NOMO-1 treated with DMSO at 0.1 percent for 48 hours (cell line): ENCODE data around the gene LSP1.
"Not testable (repeated sequence)": the region's sequence is repeated elsewhere in the genome, so short reads cannot be mapped to it uniquely, and the experiment has no call there.

Source experiments
- DNase-seq: peaks from one replicate; lab custom pipeline; 2025; ENCODE audit not compliant: unreplicated experiment; lab: John Stamatoyannopoulos, UW

The LSP1 gene

DNA sequence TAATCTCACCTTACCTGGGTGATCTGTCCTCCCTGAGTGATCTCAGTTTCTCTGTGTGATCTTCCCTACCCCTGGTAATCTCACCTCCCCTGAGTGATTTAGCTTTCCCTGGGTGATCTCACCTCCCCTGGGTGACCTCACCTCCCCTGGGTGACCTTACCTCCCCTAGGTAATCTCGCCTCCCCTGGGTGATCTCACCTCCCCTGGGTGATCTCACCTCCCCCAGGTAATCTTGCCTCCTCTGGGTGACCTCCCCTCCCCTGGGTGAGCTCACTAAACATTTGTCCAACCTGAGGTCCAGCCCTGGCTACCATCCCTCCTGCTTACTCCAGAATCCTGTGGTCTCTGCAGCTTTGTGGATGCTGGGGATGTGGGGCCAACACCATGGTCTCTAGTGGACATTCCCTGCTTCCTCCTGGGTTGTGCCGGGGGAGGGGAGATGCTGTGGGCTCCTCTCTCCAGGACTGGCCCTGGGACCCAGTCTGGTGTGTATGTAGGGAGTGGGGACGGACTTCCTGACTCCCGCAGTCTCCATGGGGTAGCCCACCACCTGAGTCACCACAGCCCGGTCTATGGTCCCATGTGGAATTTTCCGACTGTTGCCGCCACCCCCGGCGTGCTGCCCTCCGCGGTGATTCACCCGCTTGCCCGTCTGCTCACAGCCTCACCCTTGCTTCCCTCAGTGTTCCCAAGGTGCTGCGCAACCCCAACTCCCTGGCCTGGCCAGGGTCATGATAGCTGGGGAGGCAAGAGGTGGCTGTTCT lies 9.9 kb downstream of the LSP1 start:
- no peak for DNase-seq

DNA sequence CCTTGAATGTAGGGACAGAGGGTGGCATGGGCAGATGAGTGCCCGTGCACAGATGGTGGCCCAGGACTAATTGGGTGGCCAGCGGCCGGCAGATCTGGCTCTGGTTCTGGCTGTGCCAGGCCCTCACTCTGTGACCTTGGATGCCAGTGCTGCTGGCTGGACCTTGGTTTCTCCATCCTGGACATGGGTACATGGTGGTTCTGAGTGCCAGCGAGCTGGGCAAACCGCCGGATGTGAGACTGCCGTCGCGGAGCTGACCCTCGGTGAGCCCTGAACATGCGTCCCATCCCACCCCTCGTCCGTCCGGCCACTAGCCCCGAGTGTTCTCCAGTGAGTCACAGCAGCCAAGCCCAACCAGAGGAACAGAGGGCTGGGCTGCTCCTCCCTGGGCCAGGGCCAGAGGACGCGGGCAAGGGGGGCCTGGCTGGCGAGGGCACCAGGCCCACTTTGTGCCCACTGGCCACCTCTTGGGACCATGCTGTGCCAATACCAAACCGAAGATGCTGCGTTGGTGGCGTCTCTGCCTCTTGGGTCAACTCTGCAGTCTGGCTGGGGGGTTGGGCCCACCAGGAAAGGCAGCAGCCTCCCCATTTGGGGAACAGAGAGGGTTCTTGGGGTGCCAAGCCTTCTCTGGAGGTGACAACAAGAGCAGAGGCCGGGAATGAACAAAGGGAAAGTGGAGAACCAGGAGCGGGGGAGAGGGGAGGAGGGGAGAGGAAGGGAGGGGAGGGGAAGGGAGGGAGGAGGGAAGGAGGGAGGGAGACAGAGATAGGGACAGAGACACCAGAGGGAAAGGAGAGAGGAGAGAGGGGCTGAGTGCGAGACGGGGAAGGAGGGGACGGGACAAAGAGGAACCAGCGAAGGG lies 10.7 kb downstream of the LSP1 start:
- DNase-seq, result no peak

DNA sequence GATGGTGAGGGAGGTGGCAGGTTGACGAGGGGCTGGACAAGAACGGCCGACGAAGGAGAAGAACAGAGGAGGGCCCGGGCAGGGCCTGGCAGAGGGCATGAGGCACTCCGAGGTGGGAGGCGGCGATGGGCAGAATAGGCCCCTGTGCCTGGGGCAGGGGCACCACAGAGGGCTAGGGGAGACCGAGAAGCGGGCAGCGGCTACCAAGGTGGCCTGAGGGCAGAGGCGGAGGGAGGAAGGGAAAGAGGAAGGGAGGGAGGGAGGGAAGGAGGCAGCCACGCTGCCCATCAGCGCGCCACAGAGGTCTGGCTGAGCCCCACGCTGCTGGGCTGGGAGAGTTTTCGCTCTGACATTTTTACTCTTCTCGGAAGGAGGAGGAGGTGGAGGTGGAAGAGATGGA lies 11.3 kb downstream of the LSP1 start:
- DNase-seq, result no peak

DNA sequence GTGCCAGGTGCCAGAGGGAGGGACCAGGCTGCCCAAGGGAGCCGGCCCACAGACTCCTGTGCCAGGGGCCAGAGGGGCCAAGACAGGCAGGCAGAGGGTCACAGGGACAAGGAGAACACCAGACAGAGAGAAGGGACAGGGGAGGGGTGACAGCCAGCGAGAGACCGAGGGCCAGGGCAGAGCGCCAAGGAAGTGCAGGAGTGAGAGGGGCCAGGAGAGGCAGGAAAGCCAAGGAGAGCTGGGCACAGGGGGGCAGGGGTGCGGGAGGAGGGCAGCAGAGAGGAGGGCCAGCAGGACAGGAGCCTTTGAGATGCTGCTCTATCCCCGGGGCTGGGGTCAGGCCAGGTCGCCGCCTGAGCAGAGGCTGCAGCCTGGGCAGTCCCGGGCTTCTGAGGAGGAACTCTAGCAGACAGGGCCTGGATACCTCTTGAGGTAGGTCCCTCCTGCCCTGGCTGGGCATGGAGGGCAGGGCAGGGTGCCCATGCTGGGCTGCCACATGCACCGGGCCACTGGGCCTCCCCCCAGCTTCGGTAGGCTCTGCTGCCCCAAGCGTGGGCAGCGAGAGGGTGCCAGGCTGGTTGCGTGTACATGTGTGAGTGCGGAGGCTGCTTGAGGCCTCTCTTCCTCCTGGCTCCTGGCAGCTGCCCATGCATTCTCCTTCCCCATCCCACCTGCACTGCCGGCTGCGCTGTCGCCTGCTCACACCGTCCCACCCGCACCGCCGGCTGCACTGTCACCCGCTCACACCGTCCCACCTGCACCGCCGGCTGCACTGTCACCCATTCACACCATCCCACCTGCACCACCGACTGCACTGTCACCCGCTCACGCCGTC lies 12.2 kb downstream of the LSP1 start:
- no peak for DNase-seq

DNA sequence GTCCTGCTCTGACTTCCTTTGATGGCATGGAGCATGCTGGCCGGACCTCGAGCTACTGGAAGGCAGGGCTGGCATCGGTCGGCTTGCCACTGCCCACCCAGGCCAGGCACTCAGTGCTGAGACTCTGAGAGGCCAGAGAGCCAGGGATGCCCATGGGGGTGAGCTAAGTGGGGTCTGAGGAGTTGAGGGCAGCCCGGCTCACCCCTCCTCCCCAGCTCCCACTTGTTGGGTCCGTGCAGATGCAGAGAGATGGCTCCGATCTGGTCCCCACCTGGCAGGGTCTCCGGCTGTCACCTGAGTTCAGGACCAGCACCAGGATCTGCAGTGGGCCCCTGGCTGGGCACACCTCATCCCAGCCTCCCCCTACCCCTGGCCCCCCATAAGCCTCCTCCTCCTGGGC lies 13.3 kb downstream of the LSP1 start:
- no peak for DNase-seq

DNA sequence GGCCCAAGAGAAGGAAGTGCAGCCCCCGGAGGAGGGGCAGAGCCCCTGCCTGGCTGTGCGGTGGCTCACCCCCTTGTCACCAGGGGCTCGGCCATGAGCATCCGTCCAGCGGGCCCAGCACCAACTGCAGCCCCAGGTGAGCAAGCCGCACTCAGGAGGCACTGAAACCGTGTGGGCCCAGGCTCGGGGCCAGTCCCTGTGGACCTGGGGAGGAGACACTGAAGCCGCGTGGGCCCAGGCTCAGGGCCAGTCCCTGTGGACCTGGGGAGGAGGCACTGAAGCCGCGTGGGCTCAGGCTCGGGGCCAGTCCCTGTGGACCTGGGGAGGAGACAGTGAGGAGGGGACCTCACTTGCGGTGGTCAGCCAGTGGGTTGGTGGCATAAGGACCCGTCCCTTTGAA lies 13.9 kb downstream of the LSP1 start:
- no peak for DNase-seq

DNA sequence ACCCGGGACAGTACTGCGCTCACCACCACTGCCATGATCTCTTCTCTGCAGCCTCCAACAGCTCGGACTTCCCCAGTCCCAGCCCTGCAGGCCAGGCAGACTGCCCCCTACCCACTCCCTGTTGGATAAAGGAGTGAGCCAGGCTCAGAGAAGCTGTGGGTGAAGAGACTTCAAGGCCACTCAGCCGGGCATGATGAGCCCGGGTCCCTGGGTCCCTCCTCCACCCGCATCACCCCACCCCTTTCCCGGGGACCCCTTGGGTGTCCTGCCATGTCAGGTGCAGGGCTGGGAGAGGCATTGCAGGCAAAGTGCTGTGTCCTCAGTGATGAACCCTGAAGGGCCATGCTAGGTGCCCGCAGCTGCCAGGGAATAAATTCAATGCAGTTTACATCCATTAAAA lies 14.5 kb downstream of the LSP1 start:
- DNase-seq, result no peak

DNA sequence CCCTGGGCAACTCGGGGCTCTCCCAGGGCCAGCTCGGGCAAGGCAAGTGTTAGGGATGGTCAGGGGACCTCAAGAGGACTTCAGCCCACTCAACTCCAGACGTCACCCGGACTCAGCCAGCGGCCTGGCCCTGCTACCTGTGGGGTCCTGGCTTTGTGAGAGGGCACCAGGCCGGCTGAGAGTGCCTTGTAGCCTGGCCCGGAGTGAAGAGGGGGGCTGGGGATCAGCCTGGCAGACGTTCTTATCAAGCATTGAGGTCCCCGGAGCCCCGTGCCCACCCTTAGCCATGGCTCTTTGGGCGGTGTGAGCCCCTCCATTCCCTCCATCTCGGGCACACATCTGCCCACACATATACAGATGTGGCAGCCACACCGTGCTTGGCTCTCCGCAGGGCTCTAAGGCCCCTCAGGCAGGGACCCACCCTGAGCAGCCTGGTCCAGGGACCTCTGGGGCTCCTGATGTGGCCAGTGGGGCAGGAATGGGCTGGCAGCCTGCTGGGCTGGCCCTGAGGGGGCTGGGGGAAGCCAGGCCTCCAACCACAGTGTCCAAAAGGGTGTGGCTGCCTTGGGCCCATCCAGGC lies 15.3 kb downstream of the LSP1 start:
- DNase-seq, result no peak

DNA sequence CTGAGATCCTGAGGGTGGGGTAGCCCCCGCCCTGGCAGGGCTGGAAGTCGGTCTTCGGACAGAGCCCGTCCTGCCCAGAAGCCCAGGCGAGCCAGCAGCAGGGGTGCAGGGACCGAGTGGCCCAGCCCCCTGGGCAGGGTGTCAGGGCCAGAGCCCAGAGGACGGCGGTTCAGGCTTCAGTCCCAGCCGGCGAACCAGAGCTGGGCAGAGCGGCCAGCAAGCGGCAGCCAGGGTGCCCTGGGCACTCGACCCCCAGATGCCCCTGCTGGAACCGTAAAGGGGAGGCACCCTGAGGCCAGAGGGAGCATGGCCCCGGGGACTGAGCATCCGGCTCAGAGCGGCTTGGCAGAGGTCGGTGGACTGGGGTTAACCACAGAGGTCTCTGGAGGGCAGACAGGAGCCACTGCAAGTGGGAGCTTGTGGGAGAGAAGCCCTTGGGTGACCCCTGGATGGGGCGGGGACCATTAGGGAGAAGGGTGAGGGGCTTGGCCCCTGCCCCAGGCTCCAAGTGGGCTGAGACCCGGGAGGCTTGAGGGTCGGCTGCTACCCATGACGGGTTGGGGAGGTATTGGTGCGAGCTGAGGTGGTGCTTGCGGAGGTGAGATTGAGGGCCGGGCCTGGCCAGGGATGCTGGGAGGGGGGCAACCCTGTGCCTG lies 15.9 kb downstream of the LSP1 start:
- no peak for DNase-seq

DNA sequence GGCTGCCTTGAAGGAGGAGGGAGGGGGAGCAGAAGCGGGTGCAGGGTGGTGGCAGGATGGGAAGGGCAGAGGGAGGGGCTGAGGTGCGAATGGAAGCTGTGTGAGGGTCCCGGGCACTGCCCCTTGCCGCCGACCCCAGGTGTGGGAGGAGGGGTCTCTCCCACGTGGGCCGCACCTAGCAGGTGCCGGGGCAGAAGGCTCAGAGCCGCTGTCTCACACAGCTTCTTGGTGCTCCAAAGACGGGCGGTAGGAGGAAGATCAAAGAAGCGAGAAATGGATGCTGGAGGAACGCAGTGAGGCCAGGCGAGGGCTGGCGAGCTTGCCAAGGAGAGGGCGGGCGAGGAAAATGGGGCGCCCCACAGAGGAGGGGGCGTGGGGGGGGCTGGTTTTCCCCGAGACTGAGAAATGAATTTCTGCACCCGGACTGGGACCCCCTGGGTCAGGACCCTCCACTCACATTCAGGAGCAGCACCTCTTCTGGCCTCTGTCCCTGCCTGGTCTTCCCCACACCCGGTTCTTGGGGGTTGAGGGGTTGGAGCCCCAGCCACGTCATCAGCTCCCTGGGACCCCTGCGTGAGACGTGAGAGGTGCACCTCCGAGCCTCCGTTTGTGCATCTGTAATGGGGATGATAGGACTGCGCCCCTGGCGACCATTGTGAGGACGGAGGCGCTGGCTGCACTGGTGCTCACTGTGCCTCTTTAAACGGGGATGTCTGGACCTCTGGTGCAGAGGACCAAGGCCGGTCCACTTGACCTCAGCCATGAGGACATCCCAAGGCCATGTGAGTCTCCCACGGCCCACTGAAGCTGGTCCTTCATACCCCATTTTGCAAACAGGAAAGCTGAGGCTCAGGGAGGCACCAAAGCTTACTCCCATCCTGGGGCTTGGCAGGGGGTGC lies 16.8 kb downstream of the LSP1 start:
- no peak for DNase-seq

DNA sequence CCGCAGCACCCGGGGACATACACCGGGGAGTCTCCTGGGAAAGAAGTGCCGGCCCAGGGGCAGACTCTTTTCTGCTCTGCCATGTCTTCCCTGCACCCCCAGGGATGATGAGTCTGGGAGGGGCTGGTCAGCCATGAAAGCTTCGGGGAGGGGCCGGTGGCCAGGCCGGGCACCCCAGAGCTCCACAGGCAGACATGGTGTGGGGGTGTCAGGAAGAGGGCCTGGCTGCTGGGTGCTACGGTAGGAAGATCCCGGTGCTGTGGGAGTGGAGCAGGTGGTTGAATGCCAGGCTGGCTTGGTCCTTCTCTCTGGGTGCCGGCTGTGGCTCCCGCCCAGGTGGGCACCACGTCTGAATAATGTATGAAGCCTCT lies 17.4 kb downstream of the LSP1 start:
- DNase-seq, result no peak

DNA sequence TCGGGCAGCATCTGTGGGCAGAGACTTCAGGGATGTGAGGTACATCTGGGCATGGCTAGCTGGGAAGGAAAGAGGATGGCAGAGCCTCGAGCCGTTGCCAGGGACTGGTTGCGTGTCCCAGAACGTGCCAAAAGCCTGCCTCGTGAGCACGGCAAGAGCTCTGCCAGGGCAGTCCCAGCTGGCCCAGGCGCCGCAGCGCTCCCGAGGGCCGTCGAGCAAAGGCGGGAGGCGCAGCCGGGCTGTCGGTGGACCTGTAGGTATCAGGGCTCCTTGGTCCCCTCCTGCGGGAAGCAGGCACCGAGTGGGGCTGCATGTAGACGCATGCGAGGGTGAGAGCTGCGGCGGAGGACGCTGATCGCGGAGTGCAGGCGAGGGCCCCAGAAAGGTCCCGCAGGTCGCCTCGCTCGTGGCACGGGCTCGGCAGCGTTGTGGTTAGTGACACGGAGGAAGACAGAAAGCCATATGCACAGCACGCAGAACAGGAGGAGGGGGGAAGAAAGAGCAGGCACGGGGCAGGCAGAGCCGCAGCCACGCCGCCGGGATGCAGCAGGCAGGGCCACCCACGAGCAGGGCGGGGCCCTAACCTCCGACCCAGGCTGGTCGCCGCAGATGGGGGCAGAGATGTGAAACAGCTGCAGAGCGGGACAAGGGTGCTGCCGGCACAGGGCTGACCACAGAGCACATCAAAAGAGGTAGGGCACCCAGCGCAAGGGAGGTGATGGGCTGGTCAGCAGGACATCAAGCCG lies 18.0 kb downstream of the LSP1 start:
- DNase-seq, result no peak

DNA sequence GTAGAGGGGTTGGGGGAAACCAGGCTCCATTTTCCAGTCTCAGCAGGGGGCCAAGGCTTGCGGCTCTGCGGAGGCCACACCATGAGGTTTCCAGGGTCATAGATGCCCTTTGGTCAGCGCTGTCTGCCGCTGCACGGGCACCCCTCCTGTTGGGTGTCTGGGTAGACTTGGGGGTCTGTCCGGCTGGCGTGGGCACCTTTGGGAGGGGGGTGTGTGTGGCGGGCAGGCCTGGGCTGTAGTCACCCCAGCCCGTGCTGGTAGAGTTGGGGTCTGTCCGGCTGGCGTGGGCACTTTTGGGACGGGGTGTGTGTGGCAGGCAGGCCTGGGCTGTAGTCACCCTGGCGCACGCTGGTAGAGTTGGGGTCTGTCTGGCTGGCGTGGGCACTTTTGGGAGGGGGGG lies 18.6 kb downstream of the LSP1 start:
- no peak for DNase-seq

DNA sequence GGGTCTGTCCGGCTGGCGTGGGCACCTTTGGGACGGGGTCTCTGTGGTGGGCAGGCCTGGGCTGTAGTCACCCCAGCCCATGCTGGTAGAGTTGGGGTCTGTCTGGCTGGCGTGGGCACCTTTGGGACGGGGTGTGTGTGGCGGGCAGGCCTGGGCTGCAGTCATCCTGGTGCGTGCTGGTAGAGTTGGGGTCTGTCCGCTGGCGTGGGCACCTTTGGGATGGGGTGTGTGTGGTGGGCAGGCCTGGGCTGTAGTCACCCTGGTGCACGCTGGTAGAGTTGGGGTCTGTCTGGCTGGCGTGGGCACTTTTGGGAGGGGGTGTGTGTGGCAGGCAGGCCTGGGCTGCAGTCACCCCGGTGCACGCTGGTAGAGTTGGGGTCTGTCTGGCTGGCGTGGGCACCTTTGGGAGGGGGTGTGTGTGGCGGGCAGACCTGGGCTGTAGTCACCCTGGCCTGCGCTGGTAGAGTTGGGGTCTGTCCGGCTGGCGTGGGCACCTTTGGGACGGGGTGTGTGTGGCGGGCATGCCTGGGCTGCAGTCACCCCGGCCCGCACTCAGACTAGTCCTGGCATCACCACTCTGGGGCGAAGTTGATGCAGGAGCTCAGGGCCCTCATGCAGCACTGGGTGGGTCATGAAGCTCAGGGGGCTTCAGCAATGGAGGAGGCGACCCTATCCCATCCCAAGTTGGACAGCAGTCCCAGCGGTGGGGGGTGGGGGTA lies 19.5 kb downstream of the LSP1 start:
- no peak for DNase-seq

DNA sequence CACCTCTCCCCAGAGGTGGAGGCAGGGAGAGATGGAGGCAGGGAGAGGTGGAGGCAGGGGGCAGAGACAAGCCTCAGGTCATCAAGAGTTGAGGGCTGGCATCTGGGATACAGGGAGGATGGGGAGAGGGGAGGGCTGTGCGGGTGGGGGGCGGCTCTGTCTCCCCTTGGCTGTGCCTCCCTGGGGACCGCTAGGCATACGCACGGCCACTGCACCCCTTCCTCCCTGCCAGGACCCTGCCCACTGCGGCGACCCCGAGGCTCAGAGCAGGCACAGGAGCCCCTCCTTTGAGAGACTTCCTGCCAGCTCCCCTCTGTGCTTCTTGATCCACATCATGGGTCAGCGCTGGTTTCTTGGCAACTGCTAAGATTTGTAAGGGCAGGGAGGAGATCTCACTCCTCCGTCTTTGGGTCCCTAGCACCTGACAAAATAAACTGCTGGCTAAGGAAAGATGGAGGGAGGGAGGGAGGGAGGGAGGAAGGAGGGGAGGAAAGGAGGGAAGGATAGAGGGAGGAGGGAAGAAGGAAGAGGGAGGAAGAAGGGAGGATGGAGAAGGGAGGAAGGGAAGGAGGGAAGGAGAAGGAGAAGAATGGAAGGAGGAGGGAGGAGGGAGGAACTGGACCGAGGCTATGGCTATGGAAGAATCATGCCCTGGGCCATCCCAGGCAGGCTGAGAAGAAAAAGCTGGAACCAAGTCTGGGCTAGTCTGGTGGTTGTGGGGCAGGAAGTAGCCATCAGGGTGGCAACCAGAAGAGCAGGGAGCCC lies 20.3 kb downstream of the LSP1 start:
- DNase-seq, result no peak

DNA sequence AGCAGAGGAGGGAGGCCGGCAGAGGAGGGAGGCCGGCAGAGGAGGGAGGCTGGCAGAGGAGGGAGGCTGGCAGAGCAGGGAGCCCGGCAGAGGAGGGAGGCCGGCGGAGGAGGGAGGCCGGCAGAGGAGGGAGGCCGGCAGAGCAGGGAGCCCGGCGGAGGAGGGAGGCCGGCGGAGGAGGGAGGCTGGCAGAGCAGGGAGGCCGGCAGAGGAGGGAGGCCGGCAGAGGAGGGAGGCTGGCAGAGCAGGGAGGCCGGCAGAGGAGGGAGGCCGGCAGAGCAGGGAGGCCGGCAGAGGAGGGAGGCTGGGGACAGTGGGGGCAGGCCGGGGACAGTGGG lies 20.9 kb downstream of the LSP1 start:
- not testable (repeated sequence) for DNase-seq

DNA sequence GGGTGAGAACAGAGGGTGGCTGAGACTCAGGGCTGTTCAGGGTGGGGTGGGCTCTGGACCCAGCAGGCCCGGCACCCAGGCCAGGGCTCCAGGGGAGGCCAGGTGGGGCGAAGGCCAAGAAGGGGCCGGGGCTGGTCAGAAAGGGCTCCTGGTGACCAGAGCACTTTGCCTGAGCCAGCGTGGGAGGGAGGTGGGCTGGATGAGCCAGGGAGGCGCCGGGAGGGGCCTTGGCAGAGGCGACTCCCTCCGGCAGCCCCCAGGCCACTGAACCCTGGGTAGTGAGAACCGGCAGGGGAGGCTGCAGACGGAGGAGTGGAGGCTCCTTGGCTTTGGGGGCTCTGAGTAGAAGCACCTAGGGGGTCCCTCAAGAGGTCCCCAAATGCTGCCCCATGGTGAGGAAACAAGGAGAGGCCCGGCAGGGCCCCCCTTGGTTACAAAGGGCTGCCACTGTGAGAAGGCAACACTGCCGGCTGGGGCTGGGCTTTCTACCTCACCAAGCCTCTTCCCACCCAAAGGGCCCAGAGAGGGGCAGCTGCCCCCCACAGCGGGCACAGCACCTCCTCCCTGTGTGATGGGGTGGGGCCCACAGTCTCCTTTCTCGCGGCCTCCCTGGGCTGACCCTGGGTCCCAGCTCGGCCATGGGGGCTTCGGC lies 21.7 kb downstream of the LSP1 start:
- DNase-seq, result not testable (repeated sequence)
